Measurements from ENCODE around the gene ENHO. TPM values are rescaled to one million over a fixed set of nuclear protein-coding genes. Genes with fewer than 3 reads are reported as not detected.

ENHO gene
- total and polyA plus RNA-seq, 2 of the 8 experiments (the other 6 are each of a cell fraction or from before 2014, with no cell fraction given) = 12.2 to 49.4 TPM

DNA sequence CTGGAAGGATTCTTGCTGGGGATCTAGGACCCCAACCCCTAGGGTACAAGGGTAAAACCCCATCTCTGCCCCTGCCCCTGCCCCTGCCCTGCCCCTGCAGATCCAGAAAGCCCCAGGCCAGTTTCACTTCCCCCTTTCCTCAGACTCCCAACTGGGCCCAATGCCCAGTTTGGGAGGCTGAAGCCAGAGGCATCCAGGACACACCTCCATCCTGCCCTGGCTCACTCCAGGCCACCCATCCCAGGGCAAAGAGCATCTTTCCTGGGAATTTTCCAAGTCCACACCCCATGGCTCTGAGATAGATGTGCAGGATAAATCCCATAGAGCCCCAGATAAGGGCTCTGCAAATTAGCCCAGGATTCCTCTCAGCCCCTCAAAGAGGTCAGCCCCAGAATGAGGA is 49.3 kb upstream of the ENHO start:
- Histone ChIP-seq H3K18ac (ENCODE audit: extremely low read depth, low read length) (no peak overlapping the region), H4K8ac (ENCODE audit: extremely low read depth, insufficient read depth, low read length) (no peak overlapping the region), H3K4me2 (ENCODE audit: insufficient read depth in 1 of 2, low read depth in 2 of 2, low read length in 2 of 2) (no peak overlapping the region), H2AFZ (ENCODE audit: low read length) (no peak overlapping the region), H4K91ac (replicated peaks; ENCODE audit: insufficient read length, low read length) (no peak overlapping the region), H2BK15ac (ENCODE audit: low read length) (no peak overlapping the region), H3K4me1 (replicated peaks in 1 of 4; ENCODE audit: control insufficient read depth in 3 of 4, insufficient read depth in 4 of 4, low read length in 3 of 4) (peaks cover 13 to 48% (median 23%) of the 10 kb centered on the region in 4 experiments), H2BK120ac (replicated peaks; ENCODE audit: low read depth, low read length) (no peak overlapping the region), H2BK20ac (ENCODE audit: low read length) (no peak overlapping the region), H3K79me1 (ENCODE audit: low read depth, low read length) (no peaks in the 10 kb centered on the region), H3K79me2 (ENCODE audit: control insufficient read depth in 1 of 2, insufficient read depth in 2 of 2, low read length in 2 of 2) (no peaks in the 10 kb centered on the region), H2BK12ac (ENCODE audit: low read depth, low read length) (no peak overlapping the region), H2BK5ac (ENCODE audit: low read depth, low read length) (no peak overlapping the region), H3K27ac (ENCODE audit: low read depth, low read length) (no peak overlapping the region), H3K27me3 (replicated peaks in 1 of 4; ENCODE audit: control insufficient read depth in 3 of 4, extremely low read depth in 1 of 4, insufficient read depth in 3 of 4, low read length in 3 of 4) (peaks cover 0 to 23% (median 17%) of the 10 kb centered on the region in 4 experiments; a peak in 6 of 7 replicates), H3K4ac (replicated peaks; ENCODE audit: insufficient read length, low read depth, low read length) (no peak overlapping the region), H3K23me2 (ENCODE audit: low read depth, low read length) (peaks cover 3% of the 10 kb centered on the region; the same call in 1 of the 2 replicates), H2AK5ac (ENCODE audit: low read depth, low read length) (no peak overlapping the region), H3K9ac (replicated peaks in 1 of 4; ENCODE audit: extremely low read depth in 1 of 4, low read depth in 3 of 4, low read length in 3 of 4) (no peak overlapping the region), H3K56ac (replicated peaks; ENCODE audit: insufficient read length, low read depth, low read length) (no peak overlapping the region), H4K20me1 (replicated peaks in 1 of 2; ENCODE audit: control insufficient read depth in 1 of 2, insufficient read depth in 2 of 2, low read length in 2 of 2) (peaks cover 0 to 2% of the 10 kb centered on the region in 2 experiments), H3K4me3 (ENCODE audit: extremely low read depth in 1 of 4, insufficient read depth in 2 of 4, low read depth in 3 of 4, low read length in 4 of 4) (no peak overlapping the region), H3K14ac (ENCODE audit: insufficient read length) (no peak overlapping the region), H3K23ac (ENCODE audit: insufficient read length) (no peak overlapping the region), H4K5ac (ENCODE audit: insufficient read length, low read depth, low read length) (no peak overlapping the region), H3K9me3 (ENCODE audit: insufficient read depth in 2 of 2, low read depth in 1 of 2, low read length in 1 of 2) (no peaks in the 10 kb centered on the region), H3K36me3 (ENCODE audit: control insufficient read depth in 2 of 4, insufficient read depth in 4 of 4, low read length in 3 of 4) (no peaks in the 10 kb centered on the region)
- ChIA-PET POLR2A (ENCODE audit: partially characterized antibody) (no interaction called here), CTCF (ENCODE audit: partially characterized antibody) (interaction anchor here (0.5 to 6.3 kb wide), 5 partner anchors 15 to 1222 kb away, joined by 3 to 48 read pairs (median 4); no protein-coding TSS in a partner anchor)
- no peak for DNase-seq (ENCODE audit: low read depth in 1 of 2, low spot score in 2 of 2)
- FAIRE-seq = no peak
- TF ChIP-seq, protein P1, sequence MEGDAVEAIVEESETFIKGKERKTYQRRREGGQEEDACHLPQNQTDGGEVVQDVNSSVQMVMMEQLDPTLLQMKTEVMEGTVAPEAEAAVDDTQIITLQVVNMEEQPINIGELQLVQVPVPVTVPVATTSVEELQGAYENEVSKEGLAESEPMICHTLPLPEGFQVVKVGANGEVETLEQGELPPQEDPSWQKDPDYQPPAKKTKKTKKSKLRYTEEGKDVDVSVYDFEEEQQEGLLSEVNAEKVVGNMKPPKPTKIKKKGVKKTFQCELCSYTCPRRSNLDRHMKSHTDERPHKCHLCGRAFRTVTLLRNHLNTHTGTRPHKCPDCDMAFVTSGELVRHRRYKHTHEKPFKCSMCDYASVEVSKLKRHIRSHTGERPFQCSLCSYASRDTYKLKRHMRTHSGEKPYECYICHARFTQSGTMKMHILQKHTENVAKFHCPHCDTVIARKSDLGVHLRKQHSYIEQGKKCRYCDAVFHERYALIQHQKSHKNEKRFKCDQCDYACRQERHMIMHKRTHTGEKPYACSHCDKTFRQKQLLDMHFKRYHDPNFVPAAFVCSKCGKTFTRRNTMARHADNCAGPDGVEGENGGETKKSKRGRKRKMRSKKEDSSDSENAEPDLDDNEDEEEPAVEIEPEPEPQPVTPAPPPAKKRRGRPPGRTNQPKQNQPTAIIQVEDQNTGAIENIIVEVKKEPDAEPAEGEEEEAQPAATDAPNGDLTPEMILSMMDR (IDR thresholded peaks at IDR 0.05; ENCODE audit: control extremely low read depth in 1 of 3, insufficient read depth in 1 of 3, low read depth in 1 of 3, low read length in 3 of 3) = no peak
